GM19351 (cell line): ENCODE data around the gene CTNNA3.

Source experiments
- ATAC-seq: cut with Tn5 transposase; IDR thresholded peaks from one replicate; pipeline ENCODE4 v1.9.1; 2021; ENCODE audit warnings: mild to moderate bottlenecking, moderate library complexity; ENCODE audit not compliant: unreplicated experiment

CTNNA3 gene

GRCh38 chr10:66837335-66837734 is 858.7 kb downstream of the CTNNA3 start:
- ATAC-seq = no peak

GRCh38 chr10:66836771-66837170 is 859.2 kb downstream of the CTNNA3 start:
- no peak for ATAC-seq

- no peak for ATAC-seq
Measured at GRCh38 chr10:66836057-66836456, 859.9 kb downstream of the CTNNA3 start.

GRCh38 chr10:66835400-66835799 is 860.6 kb downstream of the CTNNA3 start:
- ATAC-seq = no peak

GRCh38 chr10:66834802-66835201 is 861.2 kb downstream of the CTNNA3 start:
- no peak for ATAC-seq

- ATAC-seq = no peak
Measured at GRCh38 chr10:66833861-66834260, 862.1 kb downstream of the CTNNA3 start.

GRCh38 chr10:66832781-66833422 is 863.1 kb downstream of the CTNNA3 start:
- ATAC-seq = no peak

- ATAC-seq = no peak
Measured at GRCh38 chr10:66828957-66829356, 867.0 kb downstream of the CTNNA3 start.

- ATAC-seq = no peak
Measured at GRCh38 chr10:66827353-66827752, 868.6 kb downstream of the CTNNA3 start.

GRCh38 chr10:66823301-66823700 is 872.7 kb downstream of the CTNNA3 start:
- ATAC-seq = no peak

- no peak for ATAC-seq
Measured at GRCh38 chr10:66822801-66823200, 873.2 kb downstream of the CTNNA3 start.

- no peak for ATAC-seq
Measured at GRCh38 chr10:66819691-66820090, 876.3 kb downstream of the CTNNA3 start.

- no peak for ATAC-seq
Measured at GRCh38 chr10:66813122-66813521, 882.9 kb downstream of the CTNNA3 start.

- ATAC-seq = no peak
Measured at GRCh38 chr10:66811211-66811610, 884.8 kb downstream of the CTNNA3 start.

GRCh38 chr10:66809402-66809801 is 886.6 kb downstream of the CTNNA3 start:
- no peak for ATAC-seq

GRCh38 chr10:66805612-66806011 is 890.4 kb downstream of the CTNNA3 start:
- no peak for ATAC-seq

- ATAC-seq = no peak
Measured at GRCh38 chr10:66804962-66805361, 891.0 kb downstream of the CTNNA3 start.

- ATAC-seq = no peak
Measured at GRCh38 chr10:66803174-66803573, 892.8 kb downstream of the CTNNA3 start.

- ATAC-seq = no peak
Measured at GRCh38 chr10:66799474-66799873, 896.5 kb downstream of the CTNNA3 start.

GRCh38 chr10:66795866-66796265 is 900.1 kb downstream of the CTNNA3 start:
- no peak for ATAC-seq

GRCh38 chr10:66792441-66792840 is 903.6 kb downstream of the CTNNA3 start:
- ATAC-seq = no peak

- no peak for ATAC-seq
Measured at GRCh38 chr10:66788178-66788987, 907.6 kb downstream of the CTNNA3 start.
